ENCODE results near the gene TLL2.

TLL2 gene

DNA sequence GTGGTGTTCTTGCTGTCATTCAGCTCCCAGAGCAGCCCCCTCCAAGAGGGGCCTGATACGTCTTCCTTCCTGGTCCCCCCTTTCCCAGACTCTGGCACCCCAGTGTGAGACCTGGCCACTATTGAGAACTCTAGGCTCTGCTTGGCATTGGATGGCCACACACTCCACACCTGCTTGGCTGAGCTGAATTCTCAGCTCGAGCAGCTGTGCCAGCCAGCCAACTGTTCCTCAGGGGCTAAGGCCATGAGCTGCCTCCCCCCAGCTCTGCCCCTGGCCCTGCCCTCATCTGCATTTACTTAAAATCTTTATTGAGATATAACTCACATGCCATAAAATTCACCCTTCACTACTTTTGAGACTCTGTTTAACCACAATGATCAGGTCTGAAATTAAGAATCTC, 6.7 kb downstream of the TLL2 start:
- no peak for DNase-seq (ENCODE audit: low read depth)

DNA sequence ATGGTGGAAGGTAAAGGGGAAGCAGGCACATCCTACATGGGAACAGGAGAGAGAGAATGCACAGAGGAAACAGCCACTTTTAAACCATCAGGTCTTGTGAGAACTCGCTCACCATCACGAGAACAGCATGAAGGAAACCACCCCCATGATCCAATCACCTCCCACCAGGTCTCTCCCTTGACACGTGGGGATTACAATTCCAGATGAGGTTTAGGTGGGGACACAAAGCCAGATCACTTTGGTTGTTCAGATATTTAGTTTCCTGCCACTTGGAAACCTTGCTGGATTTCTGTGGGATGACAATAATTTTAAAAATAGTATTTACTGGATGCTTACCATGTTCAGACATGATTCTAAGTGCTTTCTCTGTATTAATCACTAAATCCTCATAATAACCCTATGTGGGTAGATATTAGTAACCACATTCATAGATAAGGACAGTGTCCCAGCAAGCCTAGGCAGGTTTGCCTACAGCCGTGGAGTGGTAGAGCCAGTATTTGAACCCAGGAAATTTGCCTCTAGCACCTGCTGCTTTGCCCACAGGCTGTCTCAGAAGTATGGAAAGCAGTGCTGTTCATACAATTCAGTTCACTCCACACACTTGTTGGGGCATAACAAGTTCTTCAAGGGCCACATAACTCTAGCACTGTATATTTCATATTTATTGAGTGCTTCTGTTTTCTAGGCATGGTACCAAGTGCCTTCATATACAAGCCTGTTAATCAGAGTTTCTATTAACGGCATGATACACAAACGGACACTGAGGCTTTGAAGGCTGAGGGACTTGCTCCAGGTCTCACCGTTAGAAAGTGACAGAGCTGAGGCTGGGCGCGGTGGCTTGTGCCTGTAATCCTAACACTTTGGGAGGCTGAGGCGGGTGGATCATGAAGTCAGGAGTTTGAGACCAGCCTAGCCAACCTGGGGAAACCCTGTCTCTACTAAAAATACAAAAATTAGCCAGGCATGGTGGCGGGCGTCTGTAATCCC, 8.3 kb downstream of the TLL2 start:
- no peak for DNase-seq (ENCODE audit: low read depth)

GRCh38 chr10:96502561-96503282, 11.0 kb downstream of the TLL2 start:
- DNase-seq (ENCODE audit: low read depth): no peak

DNA sequence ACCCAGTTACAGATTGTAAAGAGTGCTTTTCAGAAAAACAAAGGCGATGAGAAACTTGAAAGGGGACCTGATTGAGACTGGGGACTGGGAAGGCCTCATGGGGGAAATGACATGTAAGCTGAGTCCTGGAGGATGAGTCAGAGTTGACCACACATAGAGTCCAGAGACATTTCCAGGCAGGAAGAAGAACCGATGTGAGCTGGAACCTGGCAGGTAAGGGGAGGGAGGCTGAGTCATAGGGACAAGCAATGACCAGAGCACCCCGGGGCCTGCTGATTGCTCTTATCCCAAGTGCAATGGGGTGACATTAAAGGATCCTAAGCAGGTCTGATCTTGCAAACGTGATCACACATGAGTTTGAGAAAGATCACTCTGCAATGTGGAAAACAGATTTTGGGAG, 11.7 kb downstream of the TLL2 start:
- DNase-seq (ENCODE audit: low read depth): no peak

GRCh38 chr10:96500519-96500918, 13.2 kb downstream of the TLL2 start:
- DNase-seq (ENCODE audit: low read depth): no peak

DNA sequence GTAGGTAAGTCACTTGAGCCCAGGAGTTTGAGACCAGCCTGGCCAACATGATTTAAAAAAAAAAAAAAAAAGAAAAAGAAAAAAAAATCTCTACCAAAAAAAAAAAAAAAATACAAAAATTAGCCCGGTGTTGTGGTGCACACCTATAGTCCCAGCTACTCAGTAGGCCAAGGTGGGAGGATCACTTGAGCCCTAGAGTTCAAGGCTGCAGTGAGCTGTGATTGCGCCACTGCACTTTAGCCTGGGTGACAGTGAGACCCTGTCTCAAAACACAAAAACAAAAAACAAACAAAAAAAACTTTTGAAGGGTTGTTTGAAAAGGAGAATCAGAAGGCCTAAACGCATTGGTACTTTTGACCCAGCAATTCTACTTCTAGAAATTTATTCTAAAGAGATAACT, 13.7 kb downstream of the TLL2 start:
- no peak for DNase-seq (ENCODE audit: low read depth)

GRCh38 chr10:96497391-96497790, 16.3 kb downstream of the TLL2 start:
- no peak for DNase-seq (ENCODE audit: low read depth)

GRCh38 chr10:96496281-96496925, 17.3 kb downstream of the TLL2 start:
- DNase-seq (ENCODE audit: low read depth): no peak

DNA sequence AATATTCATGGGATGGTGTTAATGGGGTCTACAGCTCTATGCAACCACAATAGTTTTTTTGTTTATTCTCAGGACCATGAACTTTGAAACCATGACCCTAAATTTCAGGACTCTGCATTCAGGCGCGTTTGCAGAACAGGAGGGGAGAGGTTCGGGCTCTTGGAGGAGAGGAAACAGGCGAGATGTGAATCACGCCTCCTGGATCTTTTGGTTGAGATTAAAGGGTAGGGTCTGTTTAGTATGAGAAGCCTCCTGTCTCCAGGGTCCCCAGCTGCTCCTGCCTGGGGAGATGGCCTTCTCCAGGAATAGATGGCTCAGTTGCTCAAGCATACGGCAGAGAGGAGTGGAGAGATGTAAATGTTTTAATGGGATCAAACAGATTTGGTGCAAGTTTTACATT, 18.2 kb downstream of the TLL2 start:
- no peak for DNase-seq (ENCODE audit: low read depth)

GRCh38 chr10:96494694-96495093, 19.0 kb downstream of the TLL2 start:
- no peak for DNase-seq (ENCODE audit: low read depth)

DNA sequence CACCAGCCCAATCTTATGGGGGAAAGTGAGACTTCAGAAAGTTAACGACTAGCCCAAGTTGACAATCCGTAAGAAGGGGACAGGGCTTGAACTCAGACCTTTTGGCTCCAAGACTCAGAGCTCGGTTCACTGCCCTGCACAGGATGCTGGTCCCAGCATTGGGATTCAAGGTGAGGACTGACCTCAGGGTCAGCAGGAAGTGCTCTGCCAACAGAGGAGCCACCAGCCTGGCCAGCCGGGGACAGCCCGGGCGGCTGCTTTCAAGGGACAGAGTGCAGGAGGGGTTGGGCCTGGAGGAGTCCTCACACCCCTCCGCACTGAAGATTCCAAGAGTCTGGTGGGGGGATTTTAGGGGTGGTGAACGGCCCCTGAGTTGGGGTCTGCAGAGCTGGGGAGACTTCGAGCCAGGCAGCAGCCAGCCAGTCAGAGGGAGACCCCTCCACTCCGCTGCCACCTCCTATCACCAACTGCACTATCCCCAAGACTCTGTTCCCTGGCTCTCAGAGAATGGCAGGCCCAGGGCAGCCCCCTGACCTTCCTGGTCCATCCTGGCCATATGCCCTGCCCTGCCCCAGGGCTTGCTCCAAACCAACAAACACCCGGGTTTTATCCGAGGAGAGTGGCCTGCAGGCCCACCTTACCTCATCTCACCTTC, 19.7 kb downstream of the TLL2 start:
- DNase-seq (ENCODE audit: low read depth): no peak

DNA sequence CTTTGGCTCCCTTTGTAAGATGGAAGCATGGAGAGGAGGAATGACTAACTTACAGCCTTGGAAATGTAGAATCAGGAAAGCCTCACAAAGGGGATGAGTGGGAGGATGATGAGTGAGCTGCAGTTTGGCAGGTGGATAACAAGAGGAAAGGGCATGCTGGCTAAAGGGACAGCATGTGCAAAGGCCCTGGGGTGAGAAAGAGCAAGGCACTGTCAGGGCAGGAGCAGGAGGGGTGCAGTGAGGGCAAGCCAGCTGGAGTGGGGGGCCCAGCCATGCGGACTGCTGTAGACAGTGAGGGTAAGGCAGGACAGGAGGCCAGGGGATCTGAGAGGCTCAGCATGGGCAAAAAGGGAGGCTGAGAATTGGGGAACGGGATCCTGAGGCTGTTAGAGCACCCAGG, 20.5 kb downstream of the TLL2 start:
- DNase-seq (ENCODE audit: low read depth): no peak

DNA sequence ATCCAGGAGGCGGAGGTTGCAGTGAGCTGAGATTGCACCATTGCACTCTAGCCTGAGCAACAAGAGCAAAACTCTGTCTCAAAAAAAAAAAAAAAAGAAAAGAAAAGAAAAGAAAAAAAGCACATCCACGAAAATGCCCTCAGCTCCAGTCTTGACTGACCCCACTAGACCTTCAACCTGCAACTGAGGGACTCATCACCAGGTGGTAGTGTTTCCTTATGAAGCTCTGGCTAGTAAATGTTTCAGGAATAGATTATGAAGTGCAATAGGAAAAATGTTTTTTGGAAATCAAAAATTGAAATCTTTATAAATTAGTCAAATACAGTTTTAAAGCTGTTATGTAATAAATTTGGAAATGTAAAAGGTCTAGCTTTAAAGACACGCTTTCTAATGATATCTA, 22.4 kb downstream of the TLL2 start:
- DNase-seq (ENCODE audit: low read depth): no peak

DNA sequence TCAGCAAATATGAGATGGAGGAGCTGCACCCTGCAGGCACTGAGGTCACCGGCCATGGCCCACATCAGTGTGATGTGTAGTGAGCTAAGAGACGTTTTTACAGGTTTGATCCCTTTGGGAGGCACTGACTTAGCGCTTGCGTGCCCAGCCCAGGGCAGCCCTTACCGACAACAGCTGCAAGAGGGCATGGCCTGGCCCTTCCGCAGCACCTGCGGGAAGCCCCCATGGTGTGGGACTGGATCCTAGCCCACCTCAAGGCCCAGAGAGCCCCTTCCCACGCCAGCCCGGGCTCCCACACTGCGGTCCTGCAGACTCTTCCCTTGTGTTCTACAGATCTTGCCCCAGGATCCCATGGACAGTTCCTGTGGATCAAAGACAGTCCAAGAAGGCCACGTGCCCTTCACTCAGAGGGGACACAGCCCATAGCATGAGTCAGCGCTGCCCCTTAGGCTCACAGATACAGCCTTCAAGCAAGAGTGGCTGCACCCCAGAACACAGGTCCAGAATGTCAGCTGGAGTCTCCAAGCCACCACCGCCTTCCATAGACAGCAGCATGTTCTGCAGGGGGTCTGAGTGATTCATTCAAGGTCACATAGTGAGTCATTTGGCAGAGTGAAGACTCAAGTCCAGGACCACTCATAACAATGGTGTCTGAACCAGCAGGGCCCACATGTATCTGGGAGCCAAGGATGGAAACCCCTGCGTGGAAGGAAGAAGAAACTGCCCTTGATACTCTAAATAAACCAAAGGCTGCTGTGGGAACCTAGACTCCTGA, 25.4 kb downstream of the TLL2 start:
- DNase-seq (ENCODE audit: low read depth): no peak

DNA sequence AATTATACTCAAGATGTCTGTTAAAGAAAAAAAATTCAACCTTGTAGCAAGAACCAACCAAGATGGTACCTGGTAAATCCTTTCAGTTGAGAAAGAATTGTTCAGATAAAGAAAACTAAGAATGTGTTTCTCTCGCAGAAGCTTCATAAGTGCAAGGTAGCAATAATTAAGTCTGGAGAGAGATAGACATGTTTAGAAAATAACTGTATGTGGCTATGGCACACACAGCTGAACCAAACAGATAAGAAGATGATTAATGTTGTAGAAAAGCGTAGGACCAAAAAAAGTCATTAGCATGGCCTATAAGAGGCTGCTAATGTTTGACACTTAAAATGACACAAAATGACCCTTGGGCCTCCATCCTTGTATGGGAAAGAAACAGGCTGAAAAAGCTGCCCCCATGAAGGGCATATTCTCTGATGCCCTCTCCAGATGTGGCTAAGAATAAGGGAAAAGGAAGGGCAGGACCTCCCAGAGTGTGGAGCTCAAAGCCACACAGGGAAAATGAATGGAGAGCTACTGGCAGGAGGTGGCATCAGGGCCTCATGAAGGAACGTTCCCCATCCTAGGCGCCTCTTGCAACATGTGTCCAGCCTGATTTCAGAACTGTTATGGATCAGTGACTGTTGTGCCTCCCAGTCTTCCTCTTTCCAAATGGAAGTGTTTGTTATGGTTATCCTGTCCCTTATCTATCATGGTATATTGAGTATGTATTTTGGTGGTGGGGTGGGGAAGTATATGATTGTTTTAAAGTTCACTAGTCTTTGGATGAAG, 30.7 kb downstream of the TLL2 start:
- no peak for DNase-seq (ENCODE audit: low read depth)

- DNase-seq (ENCODE audit: low read depth): no peak
These were observed 35.4 kb downstream of the TLL2 start for GRCh38 chr10:96478355-96478754.

- no peak for DNase-seq (ENCODE audit: low read depth)
These were observed 39.9 kb downstream of the TLL2 start for GRCh38 chr10:96473866-96474265.

DNA sequence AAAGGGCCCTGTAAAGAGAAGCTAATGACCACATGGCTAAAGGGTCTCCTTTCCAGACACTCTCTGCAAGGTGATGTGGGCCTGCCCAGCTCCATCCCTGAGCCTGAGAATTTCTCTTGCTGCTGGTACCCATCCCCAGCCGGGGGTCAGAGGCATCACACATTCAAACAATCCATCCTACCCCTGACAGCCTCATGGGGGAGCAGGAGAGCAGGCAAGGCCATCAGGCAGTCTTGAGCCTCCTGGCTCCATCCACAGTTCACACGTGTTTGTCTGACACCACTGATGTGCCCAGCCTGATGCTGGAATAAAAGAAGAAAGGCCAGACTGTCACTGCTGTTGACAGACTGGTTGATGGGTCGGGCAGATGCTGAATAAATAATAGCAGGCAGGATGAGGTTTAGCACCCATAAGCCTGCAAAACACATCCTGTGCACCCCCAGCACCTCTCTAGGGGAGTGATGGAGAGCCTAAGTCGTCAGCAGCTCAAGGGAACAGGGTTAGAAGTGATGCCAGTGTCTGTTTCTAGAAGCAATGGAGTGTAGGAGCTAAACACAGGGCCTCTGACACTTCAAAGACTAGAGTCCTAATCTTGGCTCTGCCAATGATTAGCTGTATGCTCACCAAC, 43.5 kb downstream of the TLL2 start:
- no peak for DNase-seq (ENCODE audit: low read depth)

- no peak for DNase-seq (ENCODE audit: low read depth)
These were observed 44.9 kb downstream of the TLL2 start for GRCh38 chr10:96468845-96469244.

- no peak for DNase-seq (ENCODE audit: low read depth)
These were observed 48.1 kb downstream of the TLL2 start for GRCh38 chr10:96465599-96465998.
